Sigmoid colon (tissue), 7 donors: Measurements from ENCODE around the gene GNB5. TPM values are rescaled to one million over a fixed set of nuclear protein-coding genes. Genes with fewer than 3 reads are reported as not detected.

Experiments
- DNase-seq: peaks from one replicate; pipeline ENCODE4 v3.0.0-alpha.2; 2019
- H3K27ac ChIP-seq, 4 donors: fragments of 200-600 bp; sonication (generic); one replicate each; pipeline ENCODE4 v1.5.1; 2016 to 2019; ENCODE audit warnings: mild to moderate bottlenecking in 1 of 4
- H3K27me3 ChIP-seq, 3 donors: fragments of 200-600 bp; sonication (generic); one replicate each; pipeline ENCODE4 v1.5.1; 2019; ENCODE audit warnings: mild to moderate bottlenecking in 1 of 3
- H3K36me3 ChIP-seq, 4 donors: fragments of 200-600 bp; sonication (generic); one replicate each; pipeline ENCODE4 v1.5.1; 2016 to 2019
- H3K4me1 ChIP-seq, 4 donors: fragments of 200-600 bp; sonication (generic); one replicate each; pipeline ENCODE4 v1.5.1; 2017 to 2019
- H3K4me3 ChIP-seq, 4 donors: fragments of 200-600 bp; sonication (generic); one replicate each; pipeline ENCODE4 v1.5.1; 2017 to 2019; ENCODE audit warnings: mild to moderate bottlenecking in 2 of 4, moderate library complexity in 1 of 4
- H3K9me3 ChIP-seq, 4 donors: fragments of 200-600 bp in 3 of 4; sonication (generic) in 3 of 4; one replicate each; pipeline versions ENCODE4 v1.5.1 to v1.6.1; 2013 to 2019
- CTCF ChIP-seq, 4 experiments: fragments of 450-650 bp in 3 of 4; fragments of 200-600 bp in 1 of 4; IDR thresholded peaks; one replicate each; pipeline ENCODE4 v1.5.1; 2016 to 2019; ENCODE audit warnings: antibody characterized with exemption in 4 of 4, mild to moderate bottlenecking in 3 of 4, moderate library complexity in 2 of 4
- EP300 ChIP-seq, 4 donors: sonication (generic); formaldehyde crosslinking; IDR thresholded peaks; one replicate each; pipeline ENCODE4 v1.6.1; 2017; ENCODE audit warnings: antibody characterized with exemption in 4 of 4
- POLR2A ChIP-seq, 2 donors: fragments of 450-650 bp; IDR thresholded peaks; one replicate each; pipeline ENCODE4 v1.6.1; 2016; ENCODE audit warnings: antibody characterized with exemption in 2 of 2, mild to moderate bottlenecking in 2 of 2, moderate library complexity in 2 of 2
- POLR2AphosphoS5 ChIP-seq, 4 donors: sonication (generic); formaldehyde crosslinking; IDR thresholded peaks; one replicate each; pipeline ENCODE4 v1.6.1; 2017; ENCODE audit warnings: antibody characterized with exemption in 4 of 4
- WGBS, 2 donors: extraction: QIAGEN DNeasy Blood & Tissue Kit; methylation state at CpG; one replicate each; pipeline ENCODE4 v1.1.7; 2013; 5-methylcytosine and 5-hydroxymethylcytosine counted together
- intact Hi-C: fragments of 100-400 bp; cut with DNase I; formaldehyde crosslinking; loops from one replicate; pipeline ENCODE4 v1.15.1; 2023
- polyA plus RNA-seq, 3 donors: library from polyadenylated mRNA; stranded (reverse); fragments of 200-250 nt; gene quantifications; one replicate each; pipeline ENCODE4 v1.2.3, GENCODE V29; 2013
- total RNA-seq, 4 donors: library from RNA; depleted of rRNA; stranded (reverse); fragments of >200 nt; gene quantifications; one replicate each; pipeline ENCODE4 v1.1.0, GENCODE V29; 2016
- donor health status: healthy with polysubstance abuse.
- donor health status: Bipolar disorder and iron deficiency.
- donor health status: healthy.

Gene GNB5
- total and polyA plus RNA-seq, 7 donors: 7.8 to 39.9 (median 31.9) TPM

GRCh38 chr15:52220937-52221660, 29.9 kb upstream of the GNB5 start:
- Histone ChIP-seq H3K9me3 (no peaks in the 10 kb centered on the region), H3K27ac (no peak overlapping the region), H3K4me3 (no peak overlapping the region), H3K4me1 (no peaks in the 10 kb centered on the region), H3K36me3 (no peaks in the 10 kb centered on the region), H3K27me3 (no peaks in the 10 kb centered on the region)
- 50 to 86% methylated on average over 7 of the region's 7 CpGs for WGBS, 2 donors
- intact Hi-C loops: loop anchor here (5.0 to 10.0 kb wide), 2 partner anchors 146 to 329 kb away; no protein-coding TSS in a partner anchor
- no peak for DNase-seq
- no peak for TF ChIP-seq EP300 (IDR thresholded peaks at IDR 0.05)
- TF ChIP-seq CTCF (IDR thresholded peaks at IDR 0.05): no peak
- TF ChIP-seq POLR2AphosphoS5 (IDR thresholded peaks at IDR 0.05): no peak
- no peak for TF ChIP-seq POLR2A (IDR thresholded peaks at IDR 0.05)

- no peaks in the 10 kb centered on the region for H3K27me3 ChIP-seq
These were observed 29.1 kb upstream of the GNB5 start for GRCh38 chr15:52220251-52220650.

GRCh38 chr15:52218816-52219215, 27.6 kb upstream of the GNB5 start:
- TF ChIP-seq POLR2AphosphoS5 (IDR thresholded peaks at IDR 0.05) (no peak), CTCF (IDR thresholded peaks at IDR 0.05) (no peak), EP300 (IDR thresholded peaks at IDR 0.05) (no peak), POLR2A (IDR thresholded peaks at IDR 0.05) (no peak)
- Histone ChIP-seq H3K9me3 (no peaks in the 10 kb centered on the region), H3K4me1 (no peaks in the 10 kb centered on the region), H3K27me3 (no peaks in the 10 kb centered on the region), H3K27ac (no peak overlapping the region), H3K4me3 (no peak overlapping the region), H3K36me3 (no peaks in the 10 kb centered on the region)
- 95 to 96% methylated on average over 4 of the region's 4 CpGs for WGBS, 2 donors
- no peak for DNase-seq
- intact Hi-C loops: no loop called here

More at GRCh38 chr15:52220251-52220650, 29.1 kb upstream of the GNB5 start:
- no peak for TF ChIP-seq POLR2A (IDR thresholded peaks at IDR 0.05)
- no peak for TF ChIP-seq POLR2AphosphoS5 (IDR thresholded peaks at IDR 0.05)
- TF ChIP-seq CTCF (IDR thresholded peaks at IDR 0.05): no peak
- TF ChIP-seq EP300 (IDR thresholded peaks at IDR 0.05): no peak
- Histone ChIP-seq H3K4me1 (no peaks in the 10 kb centered on the region), H3K27ac (no peak overlapping the region), H3K36me3 (no peaks in the 10 kb centered on the region), H3K4me3 (no peak overlapping the region), H3K9me3 (no peaks in the 10 kb centered on the region)
- intact Hi-C loops: loop anchor here (5.0 to 10.0 kb wide), 2 partner anchors 145 to 328 kb away; no protein-coding TSS in a partner anchor
- no peak for DNase-seq
- 91% methylated on average over 6 of the region's 6 CpGs for WGBS, 2 donors

GRCh38 chr15:52218371-52218770, 27.2 kb upstream of the GNB5 start:
- Histone ChIP-seq H3K9me3 (no peaks in the 10 kb centered on the region), H3K27ac (no peak overlapping the region), H3K36me3 (no peaks in the 10 kb centered on the region), H3K4me1 (no peaks in the 10 kb centered on the region), H3K27me3 (no peaks in the 10 kb centered on the region), H3K4me3 (no peak overlapping the region)
- no peak for TF ChIP-seq EP300 (IDR thresholded peaks at IDR 0.05)
- TF ChIP-seq CTCF (IDR thresholded peaks at IDR 0.05): no peak
- 83 to 89% methylated on average over 3 of the region's 3 CpGs for WGBS, 2 donors
- DNase-seq: no peak
- intact Hi-C loops: no loop called here

GRCh38 chr15:52217186-52217585, 26.0 kb upstream of the GNB5 start:
- Histone ChIP-seq H3K4me1 (no peaks in the 10 kb centered on the region), H3K27ac (no peak overlapping the region), H3K27me3 (no peaks in the 10 kb centered on the region), H3K4me3 (no peak overlapping the region), H3K36me3 (no peaks in the 10 kb centered on the region), H3K9me3 (no peaks in the 10 kb centered on the region)
- intact Hi-C loops: no loop called here
- WGBS, 2 donors: 78 to 87% methylated on average over 10 of the region's 10 CpGs
- no peak for DNase-seq
- TF ChIP-seq CTCF (IDR thresholded peaks at IDR 0.05) (peak in 1 of 4 experiments; percentile 9), POLR2AphosphoS5 (IDR thresholded peaks at IDR 0.05) (no peak), EP300 (IDR thresholded peaks at IDR 0.05) (no peak), POLR2A (IDR thresholded peaks at IDR 0.05) (no peak)
